PC-9 (cell line): Measurements from ENCODE around the gene INCA1. TPM values are rescaled to one million over a fixed set of nuclear protein-coding genes. Genes with fewer than 3 reads are reported as not detected.

Experiments
- BruUV-seq: library from RNA; stranded (reverse); fragments of 400-500 nt; replicated peaks from 2 replicates; lab custom pipeline; 2021; lab: Mats Ljungman, UMichigan
- CTCF ChIA-PET: fragments of 300-600 bp; sonication (Branson Sonifier 250); formaldehyde crosslinking; loops from one replicate; lab custom pipeline; 2022; ENCODE audit warnings: antibody characterized with exemption; lab: Charles Lee
- POLR2A ChIA-PET: fragments of 300-600 bp; sonication (Branson Sonifier 250); formaldehyde crosslinking; loops from one replicate; lab custom pipeline; 2022; ENCODE audit warnings: antibody characterized with exemption; ENCODE audit not compliant: unreplicated experiment; lab: Charles Lee
- DNase-seq, 2 experiments: peaks; one replicate each; pipeline versions ENCODE4 v3.0.0 to v3.0.0-alpha.2; 2015 to 2022; ENCODE audit warnings: mixed read lengths in 1 of 2
- H2AFZ ChIP-seq: fragments of 200-600 bp; sonication (generic); 2 replicates; pipeline ENCODE4 v1.8.1; 2017; ENCODE audit warnings: antibody characterized with exemption
- H3F3A ChIP-seq: fragments of 200-600 bp; sonication (generic); 2 replicates; pipeline ENCODE4 v1.8.1; 2017; ENCODE audit warnings: antibody characterized with exemption, mild to moderate bottlenecking, low read depth; ENCODE audit not compliant: insufficient read depth
- H3K27ac ChIP-seq: fragments of 200-600 bp; sonication (generic); 2 replicates; pipeline ENCODE4 v1.6.1; 2016; ENCODE audit warnings: mixed run types
- H3K27me3 ChIP-seq: fragments of 200-600 bp; sonication (generic); 2 replicates; pipeline ENCODE4 v1.6.1; 2016; ENCODE audit warnings: low read depth, mixed run types; ENCODE audit not compliant: insufficient read depth
- H3K36me3 ChIP-seq: fragments of 200-600 bp; sonication (generic); 2 replicates; pipeline ENCODE4 v1.6.1; 2016; ENCODE audit warnings: low read depth, mixed run types
- H3K4me1 ChIP-seq: fragments of 200-600 bp; sonication (generic); replicated peaks from 2 replicates; pipeline ENCODE4 v1.6.1; 2016; ENCODE audit warnings: mixed run types; ENCODE audit not compliant: insufficient read depth
- H3K4me2 ChIP-seq: fragments of 200-600 bp; sonication (generic); 2 replicates; pipeline ENCODE4 v1.6.1; 2017; ENCODE audit warnings: mixed run types
- H3K4me3 ChIP-seq: fragments of 200-600 bp; sonication (generic); 2 replicates; pipeline ENCODE4 v1.6.1; 2016; ENCODE audit warnings: mixed run types
- H3K79me2 ChIP-seq: fragments of 200-600 bp; sonication (generic); 2 replicates; pipeline ENCODE4 v1.6.1; 2017; ENCODE audit warnings: low read depth, mixed run types
- H3K9me2 ChIP-seq: fragments of 200-600 bp; sonication (generic); 2 replicates; pipeline ENCODE4 v1.8.1; 2017; ENCODE audit warnings: mild to moderate bottlenecking; ENCODE audit not compliant: insufficient read depth
- H3K9me3 ChIP-seq: fragments of 200-600 bp; sonication (generic); 2 replicates; pipeline ENCODE4 v1.8.1; 2016; ENCODE audit warnings: low read depth; ENCODE audit not compliant: insufficient read depth
- H4K20me1 ChIP-seq: fragments of 200-600 bp; sonication (generic); 2 replicates; pipeline ENCODE4 v1.8.1; 2017; ENCODE audit not compliant: insufficient read depth
- EZH2 ChIP-seq: fragments of 200-600 bp; sonication (generic); IDR thresholded peaks from 2 replicates; pipeline ENCODE4 v1.8.0; 2017; ENCODE audit warnings: antibody characterized with exemption, low read depth
- intact Hi-C: fragments of 100-400 bp; cut with micrococcal nuclease; formaldehyde crosslinking; loops from one replicate; pipeline ENCODE4 v1.10.0; 2022; ENCODE audit not compliant: unreplicated experiment
- total RNA-seq: library from RNA; stranded (reverse); gene quantifications from 2 replicates; pipeline ENCODE4 v1.2.3, GENCODE V29; 2021
- TF ChIP-seq, protein P1 (sequence below): fragments of 200-600 bp; sonication (generic); conservative IDR thresholded peaks from 2 replicates; pipeline ENCODE4 v1.6.1; 2017; ENCODE audit warnings: mixed run types, antibody characterized with exemption, mild to moderate bottlenecking, moderate library complexity

The INCA1 gene
- total RNA-seq, 1 experiment from 2014 or later: 2.9 TPM

DNA sequence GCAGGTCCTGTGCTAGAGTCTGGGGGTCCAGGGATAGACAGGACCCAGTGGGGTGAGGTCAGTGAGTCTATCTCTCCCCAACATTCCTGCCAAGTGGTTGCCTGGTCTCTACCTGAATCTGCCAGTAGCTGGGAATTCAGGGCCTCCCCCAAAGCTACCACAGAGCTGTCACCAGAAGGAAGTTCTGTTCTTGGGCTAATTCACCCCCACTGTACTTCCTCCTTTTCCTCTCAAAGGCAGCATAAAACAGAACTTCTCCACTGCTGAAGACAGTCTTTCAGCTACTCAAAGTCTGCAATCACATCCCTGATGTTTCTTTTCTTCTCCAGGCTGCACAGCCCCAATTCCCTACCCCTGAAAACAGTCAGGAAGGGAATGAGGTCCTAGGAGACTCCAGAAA, 18.6 kb downstream of the INCA1 start:
- BruUV-seq: no TSS peak
- no peak overlapping the region for H2AFZ ChIP-seq
- peaks cover 3% of the 10 kb centered on the region; the same call in 1 of the 2 replicates for H4K20me1 ChIP-seq
- no peaks in the 10 kb centered on the region for H3K79me2 ChIP-seq
- H3K9me3 ChIP-seq: no peaks in the 10 kb centered on the region
- DNase-seq: no peak
- no peaks in the 10 kb centered on the region for H3K27me3 ChIP-seq
- no peaks in the 10 kb centered on the region for H3K36me3 ChIP-seq
- no peaks in the 10 kb centered on the region for H3K4me1 ChIP-seq
- no peaks in the 10 kb centered on the region; the same call in 1 of the 2 replicates for H3F3A ChIP-seq
- POLR2A ChIA-PET: no interaction called here
- no peak overlapping the region for H3K4me2 ChIP-seq
- TF ChIP-seq EZH2: no peak
- TF ChIP-seq, protein P1, sequence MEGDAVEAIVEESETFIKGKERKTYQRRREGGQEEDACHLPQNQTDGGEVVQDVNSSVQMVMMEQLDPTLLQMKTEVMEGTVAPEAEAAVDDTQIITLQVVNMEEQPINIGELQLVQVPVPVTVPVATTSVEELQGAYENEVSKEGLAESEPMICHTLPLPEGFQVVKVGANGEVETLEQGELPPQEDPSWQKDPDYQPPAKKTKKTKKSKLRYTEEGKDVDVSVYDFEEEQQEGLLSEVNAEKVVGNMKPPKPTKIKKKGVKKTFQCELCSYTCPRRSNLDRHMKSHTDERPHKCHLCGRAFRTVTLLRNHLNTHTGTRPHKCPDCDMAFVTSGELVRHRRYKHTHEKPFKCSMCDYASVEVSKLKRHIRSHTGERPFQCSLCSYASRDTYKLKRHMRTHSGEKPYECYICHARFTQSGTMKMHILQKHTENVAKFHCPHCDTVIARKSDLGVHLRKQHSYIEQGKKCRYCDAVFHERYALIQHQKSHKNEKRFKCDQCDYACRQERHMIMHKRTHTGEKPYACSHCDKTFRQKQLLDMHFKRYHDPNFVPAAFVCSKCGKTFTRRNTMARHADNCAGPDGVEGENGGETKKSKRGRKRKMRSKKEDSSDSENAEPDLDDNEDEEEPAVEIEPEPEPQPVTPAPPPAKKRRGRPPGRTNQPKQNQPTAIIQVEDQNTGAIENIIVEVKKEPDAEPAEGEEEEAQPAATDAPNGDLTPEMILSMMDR: no peak
- H3K9me2 ChIP-seq: no peaks in the 10 kb centered on the region
- intact Hi-C loops: no loop called here
- no peak overlapping the region for H3K27ac ChIP-seq
- no peak overlapping the region for H3K4me3 ChIP-seq
- CTCF ChIA-PET: no interaction called here

DNA sequence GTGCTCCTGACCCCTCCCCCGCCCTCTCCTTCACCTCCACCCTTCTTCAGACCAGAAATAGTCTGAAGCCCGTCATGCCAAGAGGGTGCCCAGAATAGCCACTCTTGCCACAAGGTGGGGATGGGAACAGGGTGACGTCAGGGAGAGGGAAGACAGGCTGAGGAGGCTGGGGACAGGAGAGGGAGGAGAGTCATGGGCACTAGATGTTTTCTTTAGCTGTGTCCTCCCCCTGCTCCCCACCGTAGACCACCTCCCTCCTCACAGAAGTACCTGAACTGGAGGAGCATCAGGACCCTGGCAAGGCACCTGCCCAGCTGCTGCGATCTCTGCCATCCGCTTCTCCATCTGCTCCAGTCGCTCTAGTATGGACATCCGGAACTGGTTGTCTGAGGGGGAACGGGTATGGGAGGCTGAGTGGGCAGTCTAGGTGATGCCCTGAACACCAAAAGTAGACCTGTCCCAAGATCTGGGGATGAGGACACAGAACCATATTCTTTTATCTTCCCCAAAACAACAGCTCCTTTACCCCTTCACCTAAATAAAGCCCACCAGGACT, 23.1 kb downstream of the INCA1 start:
- H2AFZ ChIP-seq: no peak overlapping the region
- ChIA-PET POLR2A (no interaction called here), CTCF (no interaction called here)
- H3K4me3 ChIP-seq: no peak overlapping the region
- H4K20me1 ChIP-seq: no peaks in the 10 kb centered on the region
- peaks cover 18% of the 10 kb centered on the region; the same call in 1 of the 2 replicates for H3F3A ChIP-seq
- H3K9me3 ChIP-seq: no peaks in the 10 kb centered on the region
- H3K4me2 ChIP-seq: no peak overlapping the region
- no TSS peak for BruUV-seq
- H3K27ac ChIP-seq: no peak overlapping the region
- no peak for DNase-seq
- intact Hi-C loops: no loop called here
- no peaks in the 10 kb centered on the region; the same call in 1 of the 2 replicates for H3K36me3 ChIP-seq
- no peaks in the 10 kb centered on the region for H3K27me3 ChIP-seq
- H3K4me1 ChIP-seq: peaks cover 11% of the 10 kb centered on the region
- H3K9me2 ChIP-seq: no peaks in the 10 kb centered on the region
- peaks cover 21% of the 10 kb centered on the region for H3K79me2 ChIP-seq
- TF ChIP-seq, protein P1: no peak
- TF ChIP-seq EZH2: no peak

DNA sequence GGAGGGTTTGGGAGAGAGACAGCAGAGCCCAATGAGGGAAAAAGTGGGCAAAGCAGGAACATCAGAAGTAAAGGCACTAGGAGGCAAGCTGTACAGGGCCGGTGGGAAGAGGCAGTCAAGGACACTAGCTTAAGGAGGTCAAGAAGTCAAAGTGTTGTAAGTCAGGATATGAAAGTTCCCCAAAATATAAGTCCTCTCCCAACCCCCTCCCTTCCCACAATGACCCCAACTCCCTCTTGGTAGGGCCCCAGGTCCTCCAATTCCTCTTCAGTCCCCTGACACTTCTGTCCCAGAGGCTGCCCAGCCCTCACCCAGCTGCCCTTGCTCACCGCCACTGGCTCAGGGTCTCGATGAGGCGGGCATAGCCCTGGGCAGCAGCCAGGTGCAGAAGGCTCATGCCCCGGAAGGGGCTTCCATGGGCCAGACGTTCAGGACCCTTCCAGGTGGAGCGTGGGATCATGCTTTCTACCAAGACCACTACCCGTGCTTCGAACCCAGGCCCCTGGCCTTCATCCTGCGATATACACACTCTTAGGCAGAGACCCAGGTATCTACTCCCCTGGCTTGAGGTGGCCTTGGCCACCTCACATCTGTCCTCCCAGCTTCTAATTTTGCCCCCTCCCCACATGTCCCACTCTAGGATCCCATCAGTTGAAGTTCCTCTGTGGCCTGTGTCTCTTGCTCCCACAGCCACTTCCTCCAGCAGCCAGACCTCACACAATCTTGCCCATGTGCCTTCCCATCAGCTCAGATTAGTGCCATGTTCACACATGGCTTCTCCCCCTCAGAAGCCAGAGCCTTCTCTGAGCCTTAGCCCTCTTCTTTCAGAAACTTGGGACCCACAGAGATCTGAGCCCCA, 23.8 kb downstream of the INCA1 start:
- Histone ChIP-seq H4K20me1 (no peaks in the 10 kb centered on the region), H3K79me2 (peaks cover 28% of the 10 kb centered on the region), H3K27me3 (no peaks in the 10 kb centered on the region), H3K9me3 (no peaks in the 10 kb centered on the region), H3F3A (peaks cover 25% of the 10 kb centered on the region; the same call in 1 of the 2 replicates), H3K27ac (no peak overlapping the region), H3K36me3 (no peaks in the 10 kb centered on the region; the same call in 1 of the 2 replicates), H3K4me2 (no peak overlapping the region), H3K4me3 (no peak overlapping the region), H3K9me2 (no peaks in the 10 kb centered on the region), H3K4me1 (peaks cover 11% of the 10 kb centered on the region), H2AFZ (no peak overlapping the region)
- ChIA-PET POLR2A (interaction anchor here (0.7 kb wide), 1 partner anchor 311 kb away, joined by 6 read pairs; no protein-coding TSS in a partner anchor), CTCF (no interaction called here)
- no peak for DNase-seq
- BruUV-seq: no TSS peak
- TF ChIP-seq EZH2: no peak
- TF ChIP-seq, protein P1: no peak
- intact Hi-C loops: no loop called here
